Measurements from ENCODE around the gene OR2A14.
"Not testable (repeated sequence)": the region's sequence is repeated elsewhere in the genome, so short reads cannot be mapped to it uniquely, and the experiment has no call there.

The OR2A14 gene

DNA sequence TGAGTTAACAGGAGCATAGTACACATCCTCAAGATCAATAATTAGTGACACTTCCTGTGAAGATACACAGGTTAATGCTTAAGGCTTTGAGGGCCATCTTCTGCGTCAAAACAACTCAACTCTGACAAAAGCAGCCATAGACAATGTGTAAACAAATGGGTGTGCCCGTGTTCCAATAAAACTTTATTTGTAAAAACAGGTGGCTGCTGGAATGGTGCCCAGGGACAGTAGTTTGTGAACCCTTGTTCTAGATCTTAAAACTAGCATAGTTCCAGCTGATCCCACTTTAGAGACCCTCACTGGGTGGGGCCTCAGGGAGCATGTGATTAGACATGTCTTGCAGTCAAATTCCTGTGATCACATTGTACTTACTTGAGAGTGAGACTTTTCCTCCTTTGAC, 7.8 kb downstream of the OR2A14 start:
- FAIRE-seq (no peak), DNase-seq (ENCODE audit: insufficient read length, low spot score) (no peak)
- no peak for TF ChIP-seq POLR2A (IDR thresholded peaks at IDR 0.05; ENCODE audit: low read depth, low read length)

DNA sequence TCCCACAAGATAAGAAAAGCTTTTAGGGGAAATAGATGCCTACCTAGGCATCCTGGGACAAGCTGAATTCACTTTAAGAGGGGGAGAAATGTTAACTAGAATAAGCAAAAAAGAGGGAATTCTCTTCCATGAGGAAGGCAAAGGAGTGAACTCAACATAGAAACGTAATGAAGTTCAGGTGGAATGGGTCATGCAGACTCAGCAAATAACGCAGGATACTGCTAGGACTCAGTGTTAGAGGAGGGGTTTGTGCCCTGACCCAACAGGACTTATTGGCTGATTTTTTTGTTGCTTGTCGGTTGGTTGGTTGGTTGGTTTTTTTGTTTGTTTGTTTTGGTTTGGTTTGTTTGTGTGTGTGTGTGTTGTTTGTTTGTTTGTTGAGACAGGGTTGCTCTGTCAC, 9.3 kb downstream of the OR2A14 start:
- TF ChIP-seq POLR2A (IDR thresholded peaks at IDR 0.05; ENCODE audit: low read depth, low read length) = no peak
- FAIRE-seq (no peak), DNase-seq (ENCODE audit: insufficient read length, low spot score) (no peak)

DNA sequence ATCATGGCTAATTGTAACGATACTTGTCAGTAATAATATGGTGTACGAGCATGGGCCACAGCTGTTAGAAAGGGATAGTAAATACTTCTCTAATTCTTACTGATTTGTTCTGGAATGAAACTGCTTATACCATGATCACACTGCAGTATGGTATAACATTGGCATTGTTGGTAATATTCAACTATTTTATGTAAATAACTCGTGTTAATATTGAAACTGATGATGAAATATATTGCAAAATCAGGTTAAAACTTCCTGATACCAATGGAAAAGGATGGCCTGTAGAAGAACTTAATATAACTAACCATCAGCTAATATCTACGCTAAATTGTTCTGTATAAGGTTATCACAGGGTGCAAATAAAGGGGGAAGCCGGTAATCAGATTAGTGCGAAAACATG, 10.3 kb downstream of the OR2A14 start:
- no peak for DNase-seq (ENCODE audit: insufficient read length, low spot score)
- TF ChIP-seq POLR2A (IDR thresholded peaks at IDR 0.05; ENCODE audit: low read depth, low read length) = no peak
- no peak for FAIRE-seq

DNA sequence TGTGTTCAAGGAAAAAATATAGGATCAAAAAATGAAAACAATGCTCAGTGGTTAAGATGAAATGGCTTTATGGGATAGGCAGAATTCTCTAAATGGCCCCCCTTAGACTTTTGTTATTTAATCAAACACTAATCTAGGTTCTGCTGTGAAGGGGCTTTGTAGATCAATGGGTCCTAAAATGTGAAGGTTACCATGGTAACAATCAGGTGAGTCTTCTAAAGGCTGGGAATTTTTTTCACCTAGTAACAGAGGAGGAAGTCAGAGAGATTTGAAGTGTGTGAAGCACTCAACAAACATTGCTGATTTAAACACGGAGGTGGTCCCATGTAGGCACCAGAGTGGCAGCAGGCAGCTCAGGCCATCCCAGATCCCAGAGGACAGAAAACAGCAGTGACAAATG, 11.1 kb downstream of the OR2A14 start:
- FAIRE-seq (no peak), DNase-seq (ENCODE audit: insufficient read length, low spot score) (no peak)
- TF ChIP-seq POLR2A (IDR thresholded peaks at IDR 0.05; ENCODE audit: low read depth, low read length) = no peak

DNA sequence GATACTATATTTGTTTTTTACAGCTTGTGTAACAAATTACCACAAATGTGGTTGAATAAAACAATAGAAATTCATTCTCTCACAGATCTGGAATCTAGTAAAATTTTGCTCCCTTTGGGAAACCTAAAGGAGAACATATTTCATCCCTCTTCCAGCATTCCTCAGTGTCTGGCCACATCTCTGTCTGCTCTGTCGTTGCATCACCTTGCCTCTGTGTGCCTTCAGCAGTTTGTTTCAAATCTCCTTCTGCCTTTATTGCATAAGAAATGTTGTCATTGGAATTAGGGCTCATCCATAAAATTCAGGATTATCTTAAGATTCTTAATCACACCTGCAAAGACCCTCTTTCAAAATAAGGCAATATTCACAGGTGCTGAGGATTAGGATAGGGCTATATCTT, 14.5 kb downstream of the OR2A14 start:
- DNase-seq (ENCODE audit: insufficient read length, low spot score) (no peak), FAIRE-seq (no peak)
- no peak for TF ChIP-seq POLR2A (IDR thresholded peaks at IDR 0.05; ENCODE audit: low read depth, low read length)

DNA sequence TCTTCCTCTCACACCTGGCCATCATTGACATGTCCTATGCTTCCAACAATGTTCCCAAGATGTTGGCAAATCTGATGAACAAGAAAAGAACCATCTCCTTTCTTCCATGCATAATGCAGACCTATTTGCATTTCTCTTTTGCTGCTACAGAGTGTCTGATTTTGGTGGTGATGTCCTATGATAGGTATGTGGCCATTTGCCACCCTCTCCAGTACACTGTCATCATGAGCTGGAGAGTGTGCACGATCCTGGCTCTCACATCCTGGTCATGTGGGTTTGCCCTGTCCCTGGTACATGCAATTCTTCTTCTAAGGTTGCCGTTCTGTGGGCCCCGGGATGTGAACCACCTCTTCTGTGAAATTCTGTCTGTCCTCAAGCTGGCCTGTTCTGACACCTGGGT, 19.2 kb downstream of the OR2A14 start:
- DNase-seq (ENCODE audit: insufficient read length, low spot score) (no peak), FAIRE-seq (no peak)
- TF ChIP-seq POLR2A (IDR thresholded peaks at IDR 0.05; ENCODE audit: low read depth, low read length) = no peak

DNA sequence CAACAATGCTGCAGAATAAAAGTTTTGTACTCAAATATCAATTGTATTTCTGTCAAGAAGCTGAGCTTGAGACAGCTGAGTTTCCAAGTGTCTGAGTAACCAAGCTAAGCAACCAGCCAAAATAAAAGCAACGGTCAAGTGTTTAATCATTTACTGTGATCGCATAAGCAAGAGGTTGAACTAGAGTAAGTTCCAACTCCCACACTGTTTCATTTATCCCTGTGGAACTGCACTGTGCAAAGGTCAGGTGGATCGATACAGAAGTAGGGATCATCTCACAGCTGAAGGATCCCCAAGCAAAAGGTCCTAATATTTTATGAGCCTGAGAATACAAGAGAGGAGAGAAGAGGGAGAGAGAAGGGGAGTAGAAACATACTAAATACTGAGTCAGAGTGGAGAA, 21.4 kb downstream of the OR2A14 start:
- DNase-seq (ENCODE audit: insufficient read length, low spot score) (no peak), FAIRE-seq (no peak)
- TF ChIP-seq POLR2A (IDR thresholded peaks at IDR 0.05; ENCODE audit: low read depth, low read length) = no peak

DNA sequence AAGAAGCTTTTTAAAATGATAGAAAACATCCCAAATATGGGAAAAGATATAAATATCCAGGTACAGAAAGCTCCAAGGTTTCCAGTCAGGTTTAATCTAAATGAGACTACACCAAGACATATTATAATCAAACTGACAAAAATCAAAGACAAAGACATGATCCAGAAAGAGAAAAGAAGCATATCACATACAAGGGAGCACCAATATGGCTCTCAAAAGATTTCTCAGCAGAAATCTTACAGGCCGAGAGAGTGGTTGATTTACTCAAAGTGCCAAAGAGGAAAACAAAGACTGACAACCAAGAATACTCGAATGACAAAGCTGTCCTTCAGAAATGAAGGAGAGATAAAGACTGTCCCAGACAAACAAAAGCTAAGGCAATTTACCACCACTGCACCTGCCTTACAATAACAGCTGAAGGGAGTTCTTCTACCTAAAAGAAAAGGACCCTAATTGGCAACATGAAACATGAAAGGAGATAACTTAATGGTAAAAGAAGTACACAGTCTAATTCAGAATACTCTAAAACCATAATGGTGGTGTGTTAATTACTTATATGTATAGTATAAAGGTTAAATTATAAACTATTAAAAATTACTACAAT, 25.4 kb downstream of the OR2A14 start:
- no peak for TF ChIP-seq POLR2A (IDR thresholded peaks at IDR 0.05; ENCODE audit: low read depth, low read length)
- DNase-seq (ENCODE audit: insufficient read length, low spot score) (no peak), FAIRE-seq (no peak)

DNA sequence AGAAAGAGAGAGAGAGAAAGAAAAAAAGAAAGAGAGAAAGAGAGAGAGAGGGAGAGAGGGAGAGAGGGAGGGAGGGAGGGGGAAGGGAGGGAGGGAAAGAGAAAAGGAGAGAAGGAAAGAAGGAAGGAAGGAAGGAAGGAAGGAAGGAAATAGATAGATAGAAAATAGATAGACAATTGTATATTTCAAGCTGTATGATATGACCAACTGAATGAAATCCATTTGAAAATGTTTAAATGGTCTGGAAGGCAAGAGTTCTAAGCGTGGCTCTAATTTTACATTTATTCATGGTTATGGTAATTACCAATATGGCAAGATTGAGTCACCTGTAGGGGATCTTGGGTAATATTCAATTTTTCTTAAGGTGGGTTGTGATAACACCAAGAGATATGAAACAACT, 35.9 kb downstream of the OR2A14 start:
- DNase-seq (ENCODE audit: insufficient read length, low spot score) (no peak), FAIRE-seq (no peak)
- no peak for TF ChIP-seq POLR2A (IDR thresholded peaks at IDR 0.05; ENCODE audit: low read depth, low read length)

DNA sequence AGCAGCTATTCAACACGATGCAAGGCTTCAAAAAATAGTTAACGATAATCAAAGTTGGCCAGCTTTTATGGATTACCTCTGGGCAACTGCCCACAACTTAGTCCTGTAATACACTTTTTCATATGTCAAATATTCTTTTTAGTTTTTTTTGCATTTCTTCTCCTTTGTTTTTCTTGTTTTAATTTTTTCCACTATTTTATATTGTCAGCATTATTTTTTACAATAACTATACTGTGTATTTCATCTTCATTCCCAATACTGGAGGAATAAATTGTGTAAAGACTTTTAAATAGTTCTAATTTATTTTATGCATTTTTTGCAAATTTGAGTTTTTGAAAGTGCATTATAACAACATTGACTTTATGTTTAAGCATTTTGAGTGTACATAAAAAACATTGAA, 41.8 kb downstream of the OR2A14 start:
- no peak for FAIRE-seq
- no peak for DNase-seq (ENCODE audit: insufficient read length, low spot score)

DNA sequence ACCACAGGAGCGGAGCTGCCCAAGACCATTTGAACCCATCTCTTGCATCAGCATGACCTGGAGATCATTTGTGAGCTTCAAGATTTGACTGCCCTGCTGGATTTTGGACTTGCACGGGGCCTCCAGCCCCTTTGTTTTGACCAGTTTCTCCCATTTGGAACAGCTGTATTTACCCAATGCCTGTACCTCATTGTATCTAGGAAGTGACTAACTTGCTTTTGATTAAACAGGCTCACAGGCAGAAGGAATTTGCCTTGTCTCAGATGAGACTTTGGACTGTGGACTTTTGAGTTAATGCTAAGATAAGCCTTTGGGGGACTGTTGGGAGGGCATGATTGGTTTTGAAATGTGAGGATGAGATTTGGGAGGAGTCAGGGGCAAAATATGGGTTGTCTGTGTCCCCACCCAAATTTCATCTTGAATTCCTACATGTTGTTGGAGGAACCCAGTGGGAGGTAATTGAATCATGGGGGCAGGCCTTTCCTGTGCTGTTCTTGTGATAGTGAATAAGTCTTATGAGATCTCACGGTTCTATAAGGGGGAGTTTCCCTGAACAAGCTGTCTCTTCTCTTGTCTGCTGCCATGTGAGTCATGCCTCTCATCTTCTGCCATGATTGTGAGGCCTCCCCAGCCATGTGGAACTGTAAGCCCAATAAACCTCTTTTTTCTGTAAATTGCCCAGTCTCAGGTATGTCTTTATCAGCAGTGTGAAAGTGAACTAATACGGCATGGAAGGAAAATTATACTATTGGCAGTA, 48.8 kb downstream of the OR2A14 start:
- not testable (repeated sequence) for FAIRE-seq; DNase-seq (ENCODE audit: insufficient read length, low spot score)

More for the DNA sequence above, 41.8 kb downstream of the OR2A14 start:
- no peak for TF ChIP-seq POLR2A (IDR thresholded peaks at IDR 0.05; ENCODE audit: low read depth, low read length)

DNA sequence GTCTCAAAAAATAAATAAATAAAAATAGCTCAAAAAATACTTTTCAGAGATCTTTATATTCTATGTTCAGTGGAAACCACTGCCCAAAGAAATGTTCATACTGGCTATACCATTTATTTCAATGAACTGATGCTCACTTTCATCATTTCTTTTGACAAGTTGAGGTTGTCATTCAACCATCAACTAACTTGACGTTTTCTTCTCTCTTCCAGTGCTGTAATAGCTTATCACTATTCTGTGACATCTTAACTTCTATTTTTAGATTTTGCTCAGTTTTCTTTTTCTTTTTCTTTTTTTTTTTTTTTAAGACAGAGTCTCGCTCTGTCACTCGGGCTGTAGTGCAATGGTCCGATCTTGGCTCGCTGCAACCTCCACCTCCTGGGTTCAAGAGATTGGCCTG, 51.6 kb downstream of the OR2A14 start:
- FAIRE-seq (no peak), DNase-seq (ENCODE audit: insufficient read length, low spot score) (no peak)
- TF ChIP-seq POLR2A (IDR thresholded peaks at IDR 0.05; ENCODE audit: low read depth, low read length) = no peak

DNA sequence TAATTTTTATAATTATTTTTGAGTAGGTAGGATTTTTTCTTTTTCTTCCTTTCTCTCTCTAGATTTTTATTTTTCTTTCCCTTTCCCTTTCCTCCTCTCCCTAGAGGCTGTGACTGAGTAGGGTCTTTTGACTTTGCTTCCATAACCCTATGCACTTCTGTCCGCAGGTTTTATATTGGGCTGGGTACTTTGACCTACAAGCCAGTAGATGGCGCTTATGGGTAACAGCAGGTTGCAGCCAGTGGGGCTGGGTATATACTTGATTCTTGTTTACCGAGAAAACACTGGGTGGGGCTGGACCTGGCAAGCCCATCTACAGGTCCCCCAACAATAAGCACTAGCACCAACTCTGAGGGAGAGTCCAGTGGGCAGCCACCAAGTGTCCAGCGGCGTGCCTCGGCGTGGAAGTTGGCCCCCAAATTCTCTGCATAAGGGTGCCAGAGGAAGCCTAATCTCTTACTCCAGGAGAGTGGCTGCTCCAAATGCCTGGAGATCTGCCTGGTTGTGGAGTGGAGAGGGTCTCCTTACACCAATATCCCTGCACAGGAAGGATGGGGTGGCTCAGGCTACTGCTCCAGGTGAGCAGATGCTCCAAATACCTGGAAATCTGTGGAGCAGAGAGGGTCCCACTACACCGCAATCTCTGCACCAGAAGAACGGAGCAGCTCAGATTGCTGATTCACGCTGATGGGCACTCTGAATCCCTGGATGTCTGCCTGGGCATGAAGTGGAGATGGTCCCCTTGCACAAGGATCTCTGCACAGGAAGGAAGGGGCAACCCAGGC, 55.6 kb downstream of the OR2A14 start:
- DNase-seq (ENCODE audit: insufficient read length, low spot score) = not testable (repeated sequence)
- FAIRE-seq = peak; percentile 72

DNA sequence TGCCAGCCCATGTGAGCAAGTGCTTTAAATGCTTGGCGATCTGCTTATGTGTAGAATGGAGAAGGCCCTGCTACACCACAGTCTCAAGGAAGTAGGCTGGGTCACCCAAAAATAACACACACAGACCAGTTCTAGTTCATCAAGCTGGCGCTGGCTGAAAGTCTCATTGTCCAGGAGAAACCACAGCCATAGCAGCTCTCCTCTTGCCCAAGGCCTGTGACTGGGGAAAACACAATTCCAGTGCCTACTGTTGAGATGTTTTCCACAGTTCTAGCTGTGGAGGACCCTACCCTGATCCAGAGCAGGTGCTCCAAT, 56.1 kb downstream of the OR2A14 start:
- FAIRE-seq = peak; percentile 53
- DNase-seq (ENCODE audit: insufficient read length, low spot score) = not testable (repeated sequence)

Measured in H54 (cell line).